H9 (cell line): Measurements from ENCODE around the gene CHN1. TPM values are rescaled to one million over a fixed set of nuclear protein-coding genes. Genes with fewer than 3 reads are reported as not detected.

Source experiments
- DNase-seq: peaks from one replicate; pipeline ENCODE4 v3.0.0-alpha.2; 2017
- H2AFZ ChIP-seq: one replicate; pipeline ENCODE4 v1.6.1; 2013; ENCODE audit warnings: mild to moderate bottlenecking, low read length, control low read depth, moderate library complexity
- H2AK5ac ChIP-seq: 2 replicates; pipeline ENCODE4 v1.6.1; 2013; ENCODE audit warnings: low read length, control low read depth, mixed read lengths; ENCODE audit not compliant: insufficient read length
- H2BK120ac ChIP-seq: one replicate; pipeline ENCODE4 v1.6.1; 2013; ENCODE audit warnings: low read depth, mild to moderate bottlenecking, low read length, control low read depth, inconsistent platforms; ENCODE audit not compliant: poor library complexity, severe bottlenecking
- H2BK12ac ChIP-seq: 2 replicates; pipeline ENCODE4 v1.6.1; 2013; ENCODE audit warnings: low read length, control low read depth, mixed read lengths, low read depth; ENCODE audit not compliant: insufficient read length
- H2BK15ac ChIP-seq: 2 replicates; pipeline ENCODE4 v1.6.1; 2013; ENCODE audit warnings: low read depth, low read length, control low read depth
- H2BK20ac ChIP-seq: one replicate; pipeline ENCODE4 v1.6.1; 2013; ENCODE audit warnings: low read depth, mild to moderate bottlenecking, low read length, control low read depth, inconsistent platforms; ENCODE audit not compliant: poor library complexity, severe bottlenecking
- H2BK5ac ChIP-seq: 2 replicates; pipeline ENCODE4 v1.6.1; 2013; ENCODE audit warnings: low read length, control low read depth, mixed read lengths; ENCODE audit not compliant: insufficient read length
- H3K14ac ChIP-seq: 2 replicates; pipeline ENCODE4 v1.6.1; 2013; ENCODE audit warnings: low read length, control low read depth; ENCODE audit not compliant: insufficient read depth
- H3K18ac ChIP-seq: 2 replicates; pipeline ENCODE4 v1.6.1; 2013; ENCODE audit warnings: low read depth, mild to moderate bottlenecking, mixed read lengths, low read length, control low read depth; ENCODE audit not compliant: insufficient read length
- H3K23ac ChIP-seq: 2 replicates; pipeline ENCODE4 v1.6.1; 2013; ENCODE audit warnings: low read length, control low read depth, mixed read lengths, low read depth; ENCODE audit not compliant: insufficient read length
- H3K23me2 ChIP-seq: 2 replicates; pipeline ENCODE4 v1.6.1; 2013; ENCODE audit warnings: low read depth, mild to moderate bottlenecking, mixed read lengths, low read length, control low read depth; ENCODE audit not compliant: insufficient read length, poor library complexity, severe bottlenecking
- H3K27ac ChIP-seq: 2 replicates; pipeline ENCODE4 v1.5.1; 2013; ENCODE audit warnings: low read length, control low read depth, mixed read lengths, low read depth; ENCODE audit not compliant: insufficient read length
- H3K27me3 ChIP-seq: 2 replicates; pipeline ENCODE4 v1.6.1; 2013; ENCODE audit warnings: low read length, control low read depth, inconsistent platforms; ENCODE audit not compliant: insufficient read depth
- H3K4ac ChIP-seq: 2 replicates; pipeline ENCODE4 v1.6.1; 2013; ENCODE audit warnings: low read depth, mild to moderate bottlenecking, control low read depth, inconsistent platforms, low read length, moderate library complexity
- H3K4me1 ChIP-seq: 2 replicates; pipeline ENCODE4 v1.6.1; 2013; ENCODE audit warnings: low read length, control low read depth, inconsistent platforms; ENCODE audit not compliant: insufficient read depth
- H3K4me2 ChIP-seq: 2 replicates; pipeline ENCODE4 v1.6.1; 2013; ENCODE audit warnings: low read length, control low read depth, mixed read lengths; ENCODE audit not compliant: insufficient read length, insufficient read depth
- H3K56ac ChIP-seq: 2 replicates; pipeline ENCODE4 v1.6.1; 2013; ENCODE audit warnings: low read depth, mild to moderate bottlenecking, mixed read lengths, low read length, control low read depth; ENCODE audit not compliant: insufficient read length
- H3K79me1 ChIP-seq: 2 replicates; pipeline ENCODE4 v1.6.1; 2013; ENCODE audit warnings: low read depth, mild to moderate bottlenecking, moderate library complexity, low read length, control low read depth, inconsistent platforms; ENCODE audit not compliant: insufficient read depth, poor library complexity, severe bottlenecking
- H3K79me2 ChIP-seq: 2 replicates; pipeline ENCODE4 v1.6.1; 2013; ENCODE audit warnings: low read length, control low read depth, inconsistent platforms; ENCODE audit not compliant: insufficient read depth
- H3K9ac ChIP-seq: 2 replicates; pipeline ENCODE4 v1.6.1; 2013; ENCODE audit warnings: low read length, control low read depth, mixed read lengths; ENCODE audit not compliant: insufficient read length; ENCODE audit errors: extremely low read depth
- H3K9me3 ChIP-seq: one replicate; pipeline ENCODE4 v1.6.1; 2013; ENCODE audit warnings: low read depth, low read length, inconsistent platforms; ENCODE audit not compliant: control insufficient read depth
- H3T11ph ChIP-seq: one replicate; pipeline ENCODE4 v1.6.1; 2013; ENCODE audit warnings: mild to moderate bottlenecking, low read length, control low read depth, inconsistent platforms
- H4K20me1 ChIP-seq: one replicate; pipeline ENCODE4 v1.6.1; 2013; ENCODE audit not compliant: control insufficient read depth, insufficient read length, insufficient read depth
- H4K5ac ChIP-seq: 2 replicates; pipeline ENCODE4 v1.6.1; 2013; ENCODE audit warnings: low read depth, mild to moderate bottlenecking, mixed read lengths, low read length, control low read depth; ENCODE audit not compliant: insufficient read length
- H4K8ac ChIP-seq: replicated peaks from 2 replicates; pipeline ENCODE4 v1.6.1; 2013; ENCODE audit warnings: low read length, control low read depth, mixed read lengths, low read depth; ENCODE audit not compliant: insufficient read length
- H4K91ac ChIP-seq: 2 replicates; pipeline ENCODE4 v1.6.1; 2013; ENCODE audit warnings: low read depth, mild to moderate bottlenecking, moderate library complexity, mixed read lengths, low read length, control low read depth; ENCODE audit not compliant: insufficient read length
- H3K27ac Mint-ChIP-seq, 3 experiments: 2 replicates in 2 of 3; 3 replicates in 1 of 3; pipeline ENCODE4 v1.8.0; 2020 to 2021; ENCODE audit warnings: mixed read lengths in 3 of 3, mild to moderate bottlenecking in 1 of 3, moderate library complexity in 1 of 3
- H3K27me3 Mint-ChIP-seq: 2 replicates; pipeline ENCODE4 v1.8.0; 2021; ENCODE audit warnings: low read depth, mild to moderate bottlenecking, moderate library complexity, mixed read lengths
- H3K36me3 Mint-ChIP-seq, 3 experiments: 2 replicates in 2 of 3; 3 replicates in 1 of 3; pipeline ENCODE4 v1.8.0; 2020 to 2021; ENCODE audit warnings: low read depth in 3 of 3, mixed read lengths in 3 of 3; ENCODE audit not compliant: insufficient read depth in 1 of 3
- H3K4me1 Mint-ChIP-seq, 2 experiments: 2 replicates each; pipeline ENCODE4 v1.8.0; 2020; ENCODE audit warnings: mixed read lengths in 2 of 2
- H3K4me3 Mint-ChIP-seq, 2 experiments: 2 replicates in 1 of 2; 3 replicates in 1 of 2; pipeline ENCODE4 v1.8.0; 2020 to 2021; ENCODE audit warnings: mild to moderate bottlenecking in 2 of 2, mixed read lengths in 2 of 2, moderate library complexity in 1 of 2
- H3K9me3 Mint-ChIP-seq, 2 experiments: 2 replicates in 1 of 2; 3 replicates in 1 of 2; pipeline ENCODE4 v1.8.0; 2020; ENCODE audit warnings: mild to moderate bottlenecking in 2 of 2, mixed read lengths in 2 of 2, moderate library complexity in 1 of 2
- CTCF ChIP-seq: fragments of 200-600 bp; sonication (generic); conservative IDR thresholded peaks from 3 replicates; pipeline ENCODE4 v1.8.0; 2021; ENCODE audit warnings: antibody characterized with exemption, mild to moderate bottlenecking
- WGBS: extraction: QIAGEN DNeasy Blood & Tissue Kit; methylation state at CpG from one replicate; pipeline ENCODE4 v1.1.7; 2013; ENCODE audit warnings: missing lambda C conversion rate, low lambda C conversion rate, mixed read lengths; ENCODE audit not compliant: insufficient read length; ENCODE audit errors: extremely low coverage; 5-methylcytosine and 5-hydroxymethylcytosine counted together
- total RNA-seq: library from RNA; stranded (reverse); gene quantifications from 2 replicates; pipeline ENCODE4 v1.2.1, GENCODE V29; 2021

The CHN1 gene
- total RNA-seq, 1 experiment from 2014 or later = 33.9 TPM

DNA sequence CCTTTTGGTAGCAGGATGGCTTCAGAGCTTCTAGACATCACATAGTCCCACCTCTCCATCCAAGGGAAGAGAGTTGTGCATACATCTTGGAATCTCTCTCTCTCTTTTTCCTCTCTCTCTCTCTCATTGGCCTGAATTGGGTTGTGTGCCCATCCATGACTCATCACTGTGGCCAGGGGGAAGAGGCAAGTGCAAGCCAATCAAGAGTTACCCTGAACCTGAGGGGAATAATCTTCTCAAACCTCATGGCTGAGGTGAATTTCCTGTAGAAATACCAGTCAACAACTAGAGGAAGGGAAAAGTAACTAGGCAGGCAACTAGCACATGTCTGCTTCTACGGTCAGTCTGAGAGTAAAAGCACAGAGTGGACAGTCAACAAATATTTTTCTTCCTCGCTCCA is 7.3 kb upstream of the CHN1 start:
- no peak overlapping the region for H3K56ac ChIP-seq
- H2AK5ac ChIP-seq = no peak overlapping the region
- no peak for DNase-seq
- H3K27me3 Mint-ChIP-seq = no peaks in the 10 kb centered on the region; the same call in 1 of the 2 replicates
- H3K23me2 ChIP-seq = no peaks in the 10 kb centered on the region
- H2BK120ac ChIP-seq = no peak overlapping the region
- TF ChIP-seq CTCF = no peak
- no peak overlapping the region for H4K8ac ChIP-seq
- H3K14ac ChIP-seq = no peak overlapping the region
- WGBS = no CpG with 5 or more reads among the region's 2 CpGs
- no peaks in the 10 kb centered on the region for H3K9me3 ChIP-seq
- H4K20me1 ChIP-seq = no peaks in the 10 kb centered on the region
- H3K9me3 Mint-ChIP-seq = peaks cover 0 to 6% of the 10 kb centered on the region in 2 experiments; a peak in 2 of 5 replicates
- H3K27me3 ChIP-seq = no peaks in the 10 kb centered on the region
- no peak overlapping the region for H3K27ac Mint-ChIP-seq
- peaks cover 14% of the 10 kb centered on the region in 2 experiments for H3K4me1 Mint-ChIP-seq
- no peak overlapping the region for H3K18ac ChIP-seq
- H3K79me1 ChIP-seq = no peaks in the 10 kb centered on the region
- no peak overlapping the region for H4K5ac ChIP-seq
- no peak overlapping the region for H3T11ph ChIP-seq
- H3K79me2 ChIP-seq = no peaks in the 10 kb centered on the region
- no peak overlapping the region for H2AFZ ChIP-seq
- H3K9ac ChIP-seq = no peak overlapping the region
- H2BK20ac ChIP-seq = no peak overlapping the region
- no peak overlapping the region for H3K4ac ChIP-seq
- no peak overlapping the region for H4K91ac ChIP-seq
- H3K36me3 Mint-ChIP-seq = peaks cover 0 to 4% (median 3%) of the 10 kb centered on the region in 3 experiments; a peak in 1 of 7 replicates
- no peak overlapping the region for H3K23ac ChIP-seq
- no peak overlapping the region for H2BK12ac ChIP-seq
- H3K4me1 ChIP-seq = no peaks in the 10 kb centered on the region
- no peak overlapping the region for H2BK15ac ChIP-seq
- no peak overlapping the region for H3K4me3 Mint-ChIP-seq
- H2BK5ac ChIP-seq = no peak overlapping the region
- no peak overlapping the region for H3K27ac ChIP-seq
- H3K4me2 ChIP-seq = no peak overlapping the region
